ENCODE data around the gene MINDY3.

Gene MINDY3

GRCh38 chr10:15841696-15842095 is 18.6 kb downstream of the MINDY3 start:
- Histone ChIP-seq H3K9ac (no peak overlapping the region), H3K36me3 (ENCODE audit: control insufficient read depth, insufficient read depth, low read length) (no peaks in the 10 kb centered on the region), H3K4me2 (ENCODE audit: low read length) (no peak overlapping the region), H3K4me3 (ENCODE audit: low read depth, low read length) (no peak overlapping the region), H3K27ac (no peak overlapping the region), H2AFZ (no peak overlapping the region), H3K4me1 (no peaks in the 10 kb centered on the region), H3K79me2 (no peaks in the 10 kb centered on the region), H3K9me3 (ENCODE audit: control insufficient read depth, low read length) (no peaks in the 10 kb centered on the region), H3K27me3 (ENCODE audit: control insufficient read depth, insufficient read depth, low read length) (no peaks in the 10 kb centered on the region)
- TF ChIP-seq CTCF (IDR thresholded peaks at IDR 0.05): no peak

GRCh38 chr10:15836807-15837206 is 23.5 kb downstream of the MINDY3 start:
- Histone ChIP-seq H2AFZ (no peak overlapping the region), H3K79me2 (peaks cover 3% of the 10 kb centered on the region), H3K9ac (no peak overlapping the region), H3K9me3 (ENCODE audit: control insufficient read depth, low read length) (no peaks in the 10 kb centered on the region), H3K27ac (no peak overlapping the region), H3K4me1 (no peaks in the 10 kb centered on the region), H3K36me3 (ENCODE audit: control insufficient read depth, insufficient read depth, low read length) (no peaks in the 10 kb centered on the region), H3K27me3 (ENCODE audit: control insufficient read depth, insufficient read depth, low read length) (no peaks in the 10 kb centered on the region), H3K4me3 (ENCODE audit: low read depth, low read length) (no peak overlapping the region), H3K4me2 (ENCODE audit: low read length) (no peak overlapping the region)
- no peak for TF ChIP-seq CTCF (IDR thresholded peaks at IDR 0.05)

GRCh38 chr10:15829495-15829894 is 30.8 kb downstream of the MINDY3 start:
- Histone ChIP-seq H3K27ac (no peak overlapping the region), H3K27me3 (ENCODE audit: control insufficient read depth, insufficient read depth, low read length) (no peaks in the 10 kb centered on the region), H3K4me2 (ENCODE audit: low read length) (no peak overlapping the region), H3K79me2 (no peaks in the 10 kb centered on the region), H3K4me1 (no peaks in the 10 kb centered on the region), H3K9ac (no peak overlapping the region), H3K4me3 (ENCODE audit: low read depth, low read length) (no peak overlapping the region), H3K36me3 (ENCODE audit: control insufficient read depth, insufficient read depth, low read length) (no peaks in the 10 kb centered on the region), H2AFZ (no peak overlapping the region), H3K9me3 (ENCODE audit: control insufficient read depth, low read length) (no peaks in the 10 kb centered on the region)
- no peak for TF ChIP-seq CTCF (IDR thresholded peaks at IDR 0.05)

- no peaks in the 10 kb centered on the region for H3K4me1 ChIP-seq
- no peak overlapping the region for H3K4me3 ChIP-seq (ENCODE audit: low read depth, low read length)
- H3K9me3 ChIP-seq (ENCODE audit: control insufficient read depth, low read length): no peaks in the 10 kb centered on the region
- H3K9ac ChIP-seq: no peak overlapping the region
- TF ChIP-seq CTCF (IDR thresholded peaks at IDR 0.05): peak; percentile 42
- H2AFZ ChIP-seq: no peak overlapping the region
- no peaks in the 10 kb centered on the region for H3K27me3 ChIP-seq (ENCODE audit: control insufficient read depth, insufficient read depth, low read length)
- no peaks in the 10 kb centered on the region for H3K79me2 ChIP-seq
- H3K36me3 ChIP-seq (ENCODE audit: control insufficient read depth, insufficient read depth, low read length): no peaks in the 10 kb centered on the region
- no peak overlapping the region for H3K4me2 ChIP-seq (ENCODE audit: low read length)
- H3K27ac ChIP-seq: no peak overlapping the region
Observed at GRCh38 chr10:15824498-15824897, 35.8 kb downstream of the MINDY3 start.

- H3K4me3 ChIP-seq (ENCODE audit: low read depth, low read length): no peak overlapping the region
- H3K9me3 ChIP-seq (ENCODE audit: control insufficient read depth, low read length): no peaks in the 10 kb centered on the region
- no peak for TF ChIP-seq CTCF (IDR thresholded peaks at IDR 0.05)
- no peak overlapping the region for H3K9ac ChIP-seq
- H3K27me3 ChIP-seq (ENCODE audit: control insufficient read depth, insufficient read depth, low read length): no peaks in the 10 kb centered on the region
- H2AFZ ChIP-seq: no peak overlapping the region
- H3K36me3 ChIP-seq (ENCODE audit: control insufficient read depth, insufficient read depth, low read length): no peaks in the 10 kb centered on the region
- no peak overlapping the region for H3K27ac ChIP-seq
- H3K4me1 ChIP-seq: no peaks in the 10 kb centered on the region
- H3K4me2 ChIP-seq (ENCODE audit: low read length): no peak overlapping the region
- H3K79me2 ChIP-seq: no peaks in the 10 kb centered on the region
Observed at GRCh38 chr10:15822131-15822530, 38.2 kb downstream of the MINDY3 start.

All from parathyroid adenoma (tissue), 2 donors.